ENCODE results near the gene BCAR1.
"Not testable (repeated sequence)": the region's sequence is repeated elsewhere in the genome, so short reads cannot be mapped to it uniquely, and the experiment has no call there.

The BCAR1 gene

DNA sequence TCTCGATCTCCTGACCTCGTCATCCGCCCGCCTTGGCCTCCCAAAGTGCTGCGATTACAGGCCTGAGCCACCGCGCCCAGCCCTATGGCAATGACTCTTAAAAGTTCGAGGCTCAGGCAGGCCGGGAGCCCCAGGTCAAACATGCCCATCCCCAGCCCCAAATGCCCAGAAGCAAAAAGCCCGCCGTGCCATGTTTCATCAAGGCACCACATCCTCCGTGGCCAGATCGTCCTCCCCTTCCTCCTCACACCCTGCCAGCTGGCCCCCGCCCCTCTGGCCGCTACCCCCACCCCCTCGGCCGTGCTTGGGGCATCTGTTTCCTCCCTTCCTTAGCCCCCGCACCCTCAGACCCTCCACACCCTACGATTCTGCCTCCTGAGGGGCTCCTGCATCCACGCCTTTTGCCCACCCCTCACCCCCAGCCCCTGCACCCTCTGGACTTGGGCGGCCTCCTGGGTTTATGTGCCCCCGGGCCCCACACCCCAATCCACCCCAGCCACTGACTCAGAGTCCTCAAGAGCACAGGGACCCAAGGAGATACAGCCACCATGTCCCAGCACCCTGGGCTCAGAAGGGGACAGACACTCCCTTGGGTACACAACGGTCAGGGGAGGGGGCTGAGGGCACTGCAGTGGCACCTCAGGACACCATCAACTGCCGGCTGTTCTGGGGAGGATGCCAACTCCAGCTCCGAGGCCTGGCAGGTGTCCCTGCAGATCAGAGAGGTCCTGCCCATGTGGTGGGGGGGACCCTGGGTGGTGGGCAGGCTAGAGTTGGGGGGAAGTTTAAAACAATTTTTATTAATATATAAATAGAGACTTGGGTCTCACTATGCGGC lies 25.5 kb downstream of the BCAR1 start:
- H3K9me3 ChIP-seq (ENCODE audit: insufficient read depth, low read length, severe bottlenecking), result no peaks in the 10 kb centered on the region
- TF ChIP-seq, protein P1, sequence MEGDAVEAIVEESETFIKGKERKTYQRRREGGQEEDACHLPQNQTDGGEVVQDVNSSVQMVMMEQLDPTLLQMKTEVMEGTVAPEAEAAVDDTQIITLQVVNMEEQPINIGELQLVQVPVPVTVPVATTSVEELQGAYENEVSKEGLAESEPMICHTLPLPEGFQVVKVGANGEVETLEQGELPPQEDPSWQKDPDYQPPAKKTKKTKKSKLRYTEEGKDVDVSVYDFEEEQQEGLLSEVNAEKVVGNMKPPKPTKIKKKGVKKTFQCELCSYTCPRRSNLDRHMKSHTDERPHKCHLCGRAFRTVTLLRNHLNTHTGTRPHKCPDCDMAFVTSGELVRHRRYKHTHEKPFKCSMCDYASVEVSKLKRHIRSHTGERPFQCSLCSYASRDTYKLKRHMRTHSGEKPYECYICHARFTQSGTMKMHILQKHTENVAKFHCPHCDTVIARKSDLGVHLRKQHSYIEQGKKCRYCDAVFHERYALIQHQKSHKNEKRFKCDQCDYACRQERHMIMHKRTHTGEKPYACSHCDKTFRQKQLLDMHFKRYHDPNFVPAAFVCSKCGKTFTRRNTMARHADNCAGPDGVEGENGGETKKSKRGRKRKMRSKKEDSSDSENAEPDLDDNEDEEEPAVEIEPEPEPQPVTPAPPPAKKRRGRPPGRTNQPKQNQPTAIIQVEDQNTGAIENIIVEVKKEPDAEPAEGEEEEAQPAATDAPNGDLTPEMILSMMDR (IDR thresholded peaks at IDR 0.05; ENCODE audit: borderline replicate concordance, extremely low read depth, low read length, poor library complexity, severe bottlenecking), result no peak
- no peak for TF ChIP-seq EZH2 (IDR thresholded peaks at IDR 0.05; ENCODE audit: borderline replicate concordance, low read depth, low read length, severe bottlenecking)
- H3K79me2 ChIP-seq (ENCODE audit: insufficient read depth, low read length), result no peaks in the 10 kb centered on the region
- peaks cover 6% of the 10 kb centered on the region; the same call in 1 of the 2 replicates for H4K20me1 ChIP-seq (ENCODE audit: insufficient read depth, low read length)
- ATAC-seq (ENCODE audit: insufficient read depth, low read depth) (no peak), DNase-seq (no peak)
- H3K4me1 ChIP-seq (ENCODE audit: insufficient read depth, low read length), result no peaks in the 10 kb centered on the region
- H3K4me2 ChIP-seq (ENCODE audit: insufficient read depth, low read length), result no peak overlapping the region
- no peak overlapping the region for H3K4me3 ChIP-seq (ENCODE audit: low read depth in 1 of 2, low read length in 2 of 2)
- H3K27me3 ChIP-seq (ENCODE audit: insufficient read depth, low read length, poor library complexity), result no peaks in the 10 kb centered on the region
- H3K36me3 ChIP-seq (ENCODE audit: insufficient read depth, low read length), result no peaks in the 10 kb centered on the region
- H2AFZ ChIP-seq (ENCODE audit: low read depth, low read length), result no peak overlapping the region
- H3K9ac ChIP-seq (ENCODE audit: low read depth, low read length), result no peak overlapping the region
- no peak overlapping the region for H3K27ac ChIP-seq (ENCODE audit: low read length)

DNA sequence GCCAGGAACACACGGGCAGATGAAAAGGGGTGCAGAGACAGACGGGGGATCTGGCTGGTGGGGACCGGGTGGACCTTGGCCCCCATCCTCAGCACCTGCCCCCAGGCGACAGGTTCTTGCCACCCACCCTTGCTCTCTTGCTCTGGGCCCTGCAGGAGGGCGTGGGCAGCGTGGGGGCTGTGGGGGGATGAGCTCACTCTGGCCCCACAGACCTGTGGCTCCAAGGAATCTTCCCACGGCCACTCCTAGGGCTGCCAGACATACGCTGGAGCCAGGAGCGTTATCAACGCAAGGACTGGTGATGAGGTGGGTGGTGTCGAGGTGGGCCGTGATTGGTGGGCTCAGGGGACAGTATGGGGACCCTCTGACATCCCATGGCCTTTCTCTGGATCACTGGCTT lies 26.3 kb downstream of the BCAR1 start:
- no peaks in the 10 kb centered on the region for H3K79me2 ChIP-seq (ENCODE audit: insufficient read depth, low read length)
- H3K27ac ChIP-seq (ENCODE audit: low read length), result no peak overlapping the region
- no peaks in the 10 kb centered on the region for H3K9me3 ChIP-seq (ENCODE audit: insufficient read depth, low read length, severe bottlenecking)
- TF ChIP-seq, protein P1 (IDR thresholded peaks at IDR 0.05; ENCODE audit: borderline replicate concordance, extremely low read depth, low read length, poor library complexity, severe bottlenecking), result no peak
- no peak for TF ChIP-seq EZH2 (IDR thresholded peaks at IDR 0.05; ENCODE audit: borderline replicate concordance, low read depth, low read length, severe bottlenecking)
- no peak overlapping the region for H3K4me2 ChIP-seq (ENCODE audit: insufficient read depth, low read length)
- H3K36me3 ChIP-seq (ENCODE audit: insufficient read depth, low read length), result no peaks in the 10 kb centered on the region
- no peak overlapping the region for H3K9ac ChIP-seq (ENCODE audit: low read depth, low read length)
- DNase-seq (no peak), ATAC-seq (ENCODE audit: insufficient read depth, low read depth) (no peak)
- H3K4me1 ChIP-seq (ENCODE audit: insufficient read depth, low read length), result peaks cover 5% of the 10 kb centered on the region; the same call in 1 of the 2 replicates
- H2AFZ ChIP-seq (ENCODE audit: low read depth, low read length), result no peak overlapping the region
- no peaks in the 10 kb centered on the region for H3K27me3 ChIP-seq (ENCODE audit: insufficient read depth, low read length, poor library complexity)
- H4K20me1 ChIP-seq (ENCODE audit: insufficient read depth, low read length), result peaks cover 6% of the 10 kb centered on the region; the same call in 1 of the 2 replicates
- H3K4me3 ChIP-seq (ENCODE audit: low read depth in 1 of 2, low read length in 2 of 2), result no peak overlapping the region

DNA sequence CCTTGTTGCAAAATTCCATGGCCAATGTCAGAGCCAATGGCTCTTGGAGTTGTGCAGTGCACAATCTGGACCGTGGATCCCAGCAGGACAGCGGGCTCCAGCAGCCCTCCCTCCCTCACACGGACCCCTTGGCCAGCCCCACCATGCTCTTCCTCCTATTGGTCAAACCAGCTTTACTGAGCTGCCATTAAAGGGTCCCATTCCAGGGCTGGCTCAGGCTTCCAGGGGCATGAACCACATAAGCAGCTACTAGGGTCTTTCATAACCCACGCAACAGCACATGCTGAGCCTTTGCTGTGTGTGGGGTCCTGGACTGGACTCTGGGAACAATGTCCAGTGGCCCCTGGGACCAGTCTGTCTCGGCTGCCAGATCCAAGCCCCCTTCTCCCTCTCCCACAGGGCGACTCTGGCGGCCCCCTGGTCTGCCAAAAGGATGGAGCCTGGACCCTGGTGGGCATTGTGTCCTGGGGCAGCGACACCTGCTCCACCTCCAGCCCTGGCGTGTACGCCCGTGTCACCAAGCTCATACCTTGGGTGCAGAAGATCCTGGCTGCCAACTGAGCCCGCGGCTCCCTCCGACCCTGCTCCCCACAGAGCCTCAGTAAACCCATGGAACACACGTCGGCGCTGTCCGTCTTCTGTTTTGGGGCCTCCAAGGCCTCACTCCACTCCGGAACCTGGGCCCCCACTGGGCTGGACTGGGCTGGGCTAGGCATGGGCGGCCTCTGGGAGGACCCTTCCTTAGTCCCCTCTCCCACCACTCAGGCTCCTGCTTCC lies 26.9 kb downstream of the BCAR1 start:
- Histone ChIP-seq H3K27ac (ENCODE audit: low read length) (no peak overlapping the region), H3K79me2 (ENCODE audit: insufficient read depth, low read length) (no peaks in the 10 kb centered on the region), H3K9me3 (ENCODE audit: insufficient read depth, low read length, severe bottlenecking) (no peaks in the 10 kb centered on the region), H3K36me3 (ENCODE audit: insufficient read depth, low read length) (no peaks in the 10 kb centered on the region), H2AFZ (ENCODE audit: low read depth, low read length) (no peak overlapping the region), H4K20me1 (ENCODE audit: insufficient read depth, low read length) (peaks cover 6% of the 10 kb centered on the region; the same call in 1 of the 2 replicates), H3K4me3 (ENCODE audit: low read depth in 1 of 2, low read length in 2 of 2) (no peak overlapping the region), H3K4me1 (ENCODE audit: insufficient read depth, low read length) (peaks cover 11% of the 10 kb centered on the region), H3K27me3 (ENCODE audit: insufficient read depth, low read length, poor library complexity) (no peaks in the 10 kb centered on the region), H3K4me2 (ENCODE audit: insufficient read depth, low read length) (no peak overlapping the region), H3K9ac (ENCODE audit: low read depth, low read length) (no peak overlapping the region)
- DNase-seq, result no peak
- TF ChIP-seq EZH2 (IDR thresholded peaks at IDR 0.05; ENCODE audit: borderline replicate concordance, low read depth, low read length, severe bottlenecking), result no peak
- TF ChIP-seq, protein P1 (IDR thresholded peaks at IDR 0.05; ENCODE audit: borderline replicate concordance, extremely low read depth, low read length, poor library complexity, severe bottlenecking), result no peak
- no peak for ATAC-seq (ENCODE audit: insufficient read depth, low read depth)

DNA sequence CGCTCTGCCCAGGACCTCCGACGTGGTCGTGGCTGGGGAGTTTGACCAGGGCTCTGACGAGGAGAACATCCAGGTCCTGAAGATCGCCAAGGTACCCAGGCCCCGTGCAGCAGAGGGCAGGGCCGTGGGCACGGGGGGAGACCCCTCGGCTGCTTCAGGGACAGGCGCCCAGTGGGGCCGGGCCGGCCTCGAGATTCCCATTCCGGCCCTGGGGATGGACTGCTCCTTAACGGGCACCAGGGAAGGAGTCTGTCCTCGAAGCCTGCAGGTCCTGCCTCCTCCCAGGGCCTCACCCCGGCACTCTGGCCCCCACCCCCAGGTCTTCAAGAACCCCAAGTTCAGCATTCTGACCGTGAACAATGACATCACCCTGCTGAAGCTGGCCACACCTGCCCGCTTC lies 28.3 kb downstream of the BCAR1 start:
- H4K20me1 ChIP-seq (ENCODE audit: insufficient read depth, low read length); DNase-seq; ATAC-seq (ENCODE audit: insufficient read depth, low read depth); H3K9ac ChIP-seq (ENCODE audit: low read depth, low read length); H3K27ac ChIP-seq (ENCODE audit: low read length); H3K4me2 ChIP-seq (ENCODE audit: insufficient read depth, low read length); H3K36me3 ChIP-seq (ENCODE audit: insufficient read depth, low read length); H3K27me3 ChIP-seq (ENCODE audit: insufficient read depth, low read length, poor library complexity); H3K79me2 ChIP-seq (ENCODE audit: insufficient read depth, low read length); H3K4me3 ChIP-seq (ENCODE audit: low read depth in 1 of 2, low read length in 2 of 2); H2AFZ ChIP-seq (ENCODE audit: low read depth, low read length); H3K9me3 ChIP-seq (ENCODE audit: insufficient read depth, low read length, severe bottlenecking): not testable (repeated sequence)
- peaks cover 19% of the 10 kb centered on the region for H3K4me1 ChIP-seq (ENCODE audit: insufficient read depth, low read length)

All from DND-41 (cell line).